Activated CD8-positive, alpha-beta memory T cell treated with anti-CD3 and anti-CD28 coated beads for 1 hour (primary cell): ENCODE measurements around the gene BARD1.
"Not testable (repeated sequence)": the region's sequence is repeated elsewhere in the genome, so short reads cannot be mapped to it uniquely, and the experiment has no call there.

Experiments used
- DNase-seq, 2 donors: peaks; one replicate each; pipeline ENCODE4 v3.0.0-alpha.2; 2020; ENCODE audit warnings: low read depth in 1 of 2; ENCODE audit errors: extremely low read depth in 1 of 2

The BARD1 gene

DNA sequence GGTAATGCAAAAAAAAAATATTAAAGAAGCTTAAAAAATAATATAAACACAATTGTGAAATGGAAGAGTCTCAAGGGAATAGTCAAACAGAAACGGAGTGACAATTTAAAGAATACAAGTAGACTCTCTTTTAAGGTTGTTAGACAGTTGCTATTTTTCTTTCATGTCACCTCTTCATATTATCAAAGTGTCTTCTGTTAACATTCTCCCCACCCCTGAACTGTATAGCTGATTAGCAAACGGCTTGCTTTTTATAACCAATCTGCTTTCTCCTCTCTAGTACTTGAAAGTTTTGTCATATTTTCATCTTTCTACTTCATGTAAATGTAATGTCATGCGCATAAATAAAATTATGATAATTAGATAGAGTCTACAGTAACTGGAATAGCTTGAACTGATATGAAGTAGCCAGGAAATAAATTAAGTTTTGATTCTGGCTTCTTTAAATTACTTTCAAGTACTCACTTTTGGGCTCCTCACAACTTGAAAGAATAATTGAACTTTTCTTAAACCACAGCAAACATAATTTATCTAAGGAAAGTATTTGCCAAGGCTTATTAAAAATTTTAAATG is 37.0 kb downstream of the BARD1 start:
- DNase-seq, result no peak

DNA sequence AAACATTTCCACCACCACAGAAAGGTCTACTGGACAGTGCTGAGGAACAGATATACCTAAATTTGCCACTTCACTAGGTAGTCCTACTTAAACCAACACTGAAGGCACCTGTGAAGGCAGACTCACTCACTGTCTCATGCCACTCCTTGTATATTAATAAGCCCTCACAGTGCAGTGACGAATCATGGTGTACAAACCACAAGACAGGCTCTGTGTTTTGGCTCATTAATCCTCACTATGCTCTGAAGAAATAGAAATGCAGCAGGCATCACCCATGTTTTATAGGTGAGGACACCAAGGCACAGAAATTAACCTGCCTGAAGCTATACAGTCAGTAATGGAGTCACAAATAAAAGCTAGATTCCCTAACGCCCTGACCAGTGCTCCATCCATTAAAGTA is 44.3 kb downstream of the BARD1 start:
- no peak for DNase-seq

DNA sequence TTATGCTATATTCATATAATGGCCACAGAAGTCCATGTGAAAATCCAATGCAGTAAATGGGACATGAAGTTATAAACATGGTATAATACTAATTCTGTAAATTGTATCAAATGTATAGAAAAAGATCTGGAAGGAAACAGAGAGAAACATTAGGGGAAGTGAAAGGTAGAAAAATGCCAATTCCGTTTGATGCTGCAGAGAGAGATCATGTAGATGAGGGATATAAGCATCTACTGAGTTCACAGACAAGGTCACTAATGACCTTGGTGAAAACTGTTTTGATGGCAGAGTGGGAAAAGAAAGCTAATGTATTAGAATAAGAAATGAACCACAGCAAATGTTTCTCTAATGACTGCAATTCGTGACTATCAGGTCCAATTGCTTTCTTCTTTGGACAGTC is 56.0 kb downstream of the BARD1 start:
- no peak for DNase-seq

DNA sequence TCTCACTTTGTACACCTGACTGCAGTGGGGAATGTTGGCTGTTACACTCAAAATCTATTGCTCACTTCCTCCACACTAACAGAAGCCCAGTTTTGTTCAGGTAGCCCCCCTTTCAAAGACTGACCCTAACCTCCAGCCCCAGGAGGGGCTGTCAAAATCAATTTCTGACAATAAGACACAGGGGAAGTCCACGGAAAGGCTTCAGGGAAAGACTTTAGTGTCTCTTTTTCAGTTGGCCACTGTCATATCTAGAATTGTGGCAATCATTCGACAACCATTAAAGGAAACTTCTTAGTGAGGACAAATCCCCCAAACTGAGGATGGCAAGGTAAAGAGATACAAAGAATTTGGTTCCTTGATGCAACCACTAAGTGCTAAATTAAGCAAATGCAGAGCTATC is 59.0 kb downstream of the BARD1 start:
- DNase-seq, result no peak

DNA sequence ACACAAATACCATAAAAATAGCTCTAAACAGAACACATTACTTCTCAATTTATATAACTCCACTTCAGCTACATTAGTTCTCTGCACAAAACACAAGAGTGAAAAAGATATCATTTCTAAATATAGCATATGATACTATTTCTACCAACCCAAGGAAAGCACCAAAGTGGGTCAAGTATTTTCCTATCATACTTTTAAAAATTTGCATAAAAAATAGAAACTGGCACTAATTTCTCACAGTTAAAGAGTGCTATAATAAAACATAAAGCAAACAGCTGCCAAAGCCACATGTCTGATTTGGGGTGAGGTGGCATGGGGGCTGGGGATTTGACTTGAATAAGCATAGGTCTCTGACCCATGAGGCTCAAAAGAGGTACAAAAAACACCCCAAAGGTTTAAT is 61.5 kb downstream of the BARD1 start:
- no peak for DNase-seq

DNA sequence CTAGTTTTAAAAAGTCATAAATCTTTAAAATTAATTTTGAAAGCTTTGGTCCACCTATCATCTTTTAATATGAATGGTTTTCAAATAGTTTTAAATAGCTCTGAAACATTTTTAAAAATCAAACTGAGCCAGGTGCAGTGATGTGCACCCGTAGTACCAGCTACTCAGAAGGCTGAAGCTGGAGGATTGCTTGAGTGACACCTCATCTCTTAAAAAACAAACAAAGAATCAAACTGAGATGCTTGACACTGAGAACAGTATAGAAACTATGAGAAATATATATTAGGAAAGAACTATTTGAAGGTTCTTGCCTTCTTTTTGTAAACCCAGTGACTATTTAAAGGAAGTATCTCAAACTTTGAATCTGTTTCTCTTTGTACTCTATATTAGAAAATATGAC is 67.4 kb downstream of the BARD1 start:
- DNase-seq, result no peak

DNA sequence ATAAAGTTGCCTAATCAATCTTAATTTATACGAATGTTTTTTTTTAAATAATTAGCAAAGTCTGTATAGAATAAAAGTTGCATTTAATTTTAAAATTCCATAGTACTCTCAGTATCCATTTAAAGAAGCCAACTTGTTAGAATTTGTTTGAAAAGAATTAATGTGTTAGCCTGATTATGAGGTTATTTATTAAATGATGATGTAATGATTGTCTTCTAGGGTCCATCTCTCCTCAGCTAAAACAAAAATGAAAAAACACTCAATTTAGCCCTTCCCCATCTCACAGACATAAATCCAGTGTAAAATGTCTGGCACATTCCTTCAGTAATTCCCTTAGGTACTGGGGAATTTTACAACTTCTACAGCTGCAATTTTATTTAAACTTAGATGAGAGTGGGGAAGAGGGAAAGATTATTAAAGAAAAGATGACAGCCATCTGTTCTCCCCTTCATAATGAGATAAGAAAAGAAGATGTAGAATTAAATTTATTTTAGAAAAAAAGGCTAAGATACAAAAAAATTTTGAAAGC is 68.6 kb downstream of the BARD1 start:
- DNase-seq, result no peak

DNA sequence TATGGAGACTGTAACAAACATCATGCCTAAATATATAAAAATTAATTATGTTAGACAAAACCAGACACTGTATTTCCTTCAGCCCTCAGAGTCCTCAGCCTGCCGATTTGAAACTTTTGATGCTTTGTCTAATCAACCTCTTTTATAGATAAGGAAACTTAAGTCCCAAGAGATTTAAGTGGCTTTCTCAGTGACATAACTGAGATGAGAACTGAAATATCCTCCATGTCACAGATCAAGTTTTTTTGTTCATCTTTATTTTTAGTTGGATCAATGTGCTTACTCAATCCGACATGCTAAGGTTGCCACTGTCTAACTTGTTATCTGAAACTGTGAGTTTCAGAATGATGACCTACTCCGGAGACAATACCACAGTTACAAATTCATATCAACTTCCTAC is 72.3 kb downstream of the BARD1 start:
- DNase-seq, result no peak

DNA sequence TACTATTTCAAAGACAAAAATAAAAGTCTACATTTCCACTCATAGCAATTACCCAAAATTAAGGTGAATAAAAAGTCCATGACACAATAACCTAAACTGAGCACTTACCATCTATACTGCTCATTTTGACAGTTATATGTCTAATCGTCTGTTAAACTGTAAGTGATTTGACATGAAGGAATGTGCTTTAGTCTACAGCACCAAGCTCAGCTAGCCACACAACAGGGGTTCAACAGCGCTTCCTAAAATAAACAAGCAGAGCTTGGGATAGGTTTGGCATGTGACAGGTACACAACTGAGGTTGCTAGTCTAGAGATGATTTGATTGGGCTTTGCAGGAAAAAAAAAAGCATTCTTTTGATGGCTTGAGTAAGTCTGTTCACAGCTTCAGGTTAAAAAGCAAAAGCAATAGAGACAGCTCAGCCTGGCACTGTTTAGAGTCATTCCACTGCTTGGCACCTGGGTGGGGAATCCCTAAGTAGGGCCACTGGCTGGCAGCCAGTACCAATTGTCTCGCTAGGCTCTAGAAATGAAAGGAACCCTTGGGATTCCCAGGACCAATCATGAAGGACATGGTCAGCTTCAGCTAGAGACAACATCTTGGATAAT is 78.6 kb downstream of the BARD1 start:
- DNase-seq, result no peak

DNA sequence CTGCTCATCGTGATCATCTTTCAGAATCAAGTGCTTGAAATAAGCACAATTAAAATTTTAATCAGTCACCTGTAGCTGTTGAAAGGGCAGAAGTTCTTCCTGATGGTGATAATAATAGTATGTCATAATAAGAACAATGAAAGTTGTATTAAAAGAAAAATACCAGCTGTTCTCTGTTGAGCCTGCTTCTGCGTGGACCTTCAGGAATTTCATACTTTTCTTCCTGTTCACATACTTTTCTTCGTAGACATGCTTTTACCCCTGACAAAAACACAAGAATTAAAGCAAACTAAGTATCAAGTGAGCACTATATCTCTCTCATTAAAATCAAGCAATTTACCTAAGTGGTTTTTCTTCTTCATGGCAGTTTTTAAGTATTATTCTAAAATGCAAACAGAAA is 79.2 kb downstream of the BARD1 start:
- DNase-seq, result no peak

DNA sequence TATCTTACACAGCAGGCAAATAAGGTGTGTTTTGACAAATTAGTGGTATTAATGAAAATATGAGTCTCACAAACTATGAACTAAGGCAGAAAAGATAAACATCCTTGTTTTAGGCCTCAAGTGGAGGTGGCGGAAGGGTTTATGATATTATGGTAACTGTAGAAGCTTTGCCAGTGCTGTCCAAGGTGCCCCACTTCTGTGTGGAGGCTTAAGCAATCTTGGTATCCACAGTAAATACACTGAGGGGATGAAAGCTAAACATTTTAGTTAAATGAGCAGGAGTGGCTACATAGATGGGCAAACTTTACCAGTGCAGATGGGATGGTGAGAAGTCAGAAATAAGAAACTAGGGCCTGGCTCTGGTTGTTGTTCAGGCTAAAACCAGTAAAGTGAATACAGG is 84.7 kb downstream of the BARD1 start:
- DNase-seq, result no peak

DNA sequence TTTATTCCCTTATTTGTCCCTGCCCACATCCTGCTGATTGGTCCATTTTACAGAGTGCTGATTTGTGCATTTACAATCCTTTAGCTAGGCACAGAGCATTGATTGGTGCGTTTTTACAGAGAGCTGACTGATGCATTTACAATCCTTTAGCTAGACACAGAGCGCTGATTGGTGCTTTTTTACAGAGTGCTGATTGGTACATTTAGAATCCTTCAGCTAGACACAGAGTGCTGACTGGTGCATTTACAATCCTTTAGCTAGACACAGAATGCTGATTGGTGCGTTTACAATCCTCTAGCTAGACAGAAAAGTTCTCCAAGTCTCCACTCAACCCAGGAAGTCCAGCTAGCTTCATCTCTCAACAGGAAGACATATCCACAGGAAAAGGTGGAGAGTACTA is 91.6 kb downstream of the BARD1 start:
- DNase-seq, result not testable (repeated sequence)

DNA sequence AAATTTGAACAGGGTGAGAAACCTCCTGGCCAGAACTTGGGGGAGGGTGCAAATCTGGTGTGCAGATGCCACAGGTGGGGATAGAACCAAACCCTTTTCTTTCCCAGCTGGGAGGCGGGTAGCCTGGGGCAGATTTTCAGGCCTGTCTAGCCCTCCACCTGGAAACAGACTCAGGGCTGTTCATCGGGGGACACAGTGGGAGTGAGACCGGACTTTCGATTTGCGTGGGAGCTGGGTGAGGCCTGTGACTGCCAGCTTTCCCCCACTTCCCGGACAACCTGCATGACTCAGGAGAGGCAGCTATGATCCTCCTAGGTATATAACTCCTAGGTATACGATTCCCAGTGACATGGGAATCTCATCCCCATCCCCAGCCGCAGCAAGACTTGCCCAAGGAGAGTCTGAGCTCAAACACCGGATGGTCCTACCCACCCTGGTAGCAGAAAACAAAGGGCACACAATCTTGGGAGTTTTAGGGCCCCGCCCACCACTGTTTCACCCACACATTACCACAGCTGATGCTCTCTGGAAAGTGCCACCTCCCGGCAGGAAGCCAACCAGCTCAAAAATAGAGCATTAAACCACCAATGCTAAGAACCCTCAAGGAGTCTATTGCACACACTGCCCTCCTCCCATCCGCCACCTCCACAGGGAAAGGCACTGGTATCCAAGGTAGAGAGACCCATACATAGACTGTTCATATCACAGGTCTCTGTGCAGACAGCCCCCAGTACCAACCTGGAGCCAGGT is 92.5 kb downstream of the BARD1 start:
- no peak for DNase-seq

DNA sequence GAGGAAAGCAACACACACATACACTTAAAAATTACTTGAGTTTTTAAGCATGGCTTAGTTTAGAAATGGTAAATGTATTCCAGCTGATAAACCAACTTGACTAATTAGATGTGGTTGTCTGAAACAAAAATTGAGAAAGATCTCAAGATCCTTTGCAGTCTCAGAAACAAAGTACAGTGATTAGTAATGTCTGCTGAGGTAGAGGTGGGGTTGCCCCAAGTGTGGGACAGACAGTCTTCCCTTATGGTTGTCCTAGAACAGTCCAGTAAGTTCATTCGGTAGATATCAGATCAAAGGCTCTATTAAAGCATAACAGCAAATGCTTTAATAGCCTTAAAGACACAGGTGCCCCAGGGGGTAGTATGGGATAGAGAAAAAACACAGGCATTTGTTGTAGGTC is 94.5 kb downstream of the BARD1 start:
- no peak for DNase-seq

DNA sequence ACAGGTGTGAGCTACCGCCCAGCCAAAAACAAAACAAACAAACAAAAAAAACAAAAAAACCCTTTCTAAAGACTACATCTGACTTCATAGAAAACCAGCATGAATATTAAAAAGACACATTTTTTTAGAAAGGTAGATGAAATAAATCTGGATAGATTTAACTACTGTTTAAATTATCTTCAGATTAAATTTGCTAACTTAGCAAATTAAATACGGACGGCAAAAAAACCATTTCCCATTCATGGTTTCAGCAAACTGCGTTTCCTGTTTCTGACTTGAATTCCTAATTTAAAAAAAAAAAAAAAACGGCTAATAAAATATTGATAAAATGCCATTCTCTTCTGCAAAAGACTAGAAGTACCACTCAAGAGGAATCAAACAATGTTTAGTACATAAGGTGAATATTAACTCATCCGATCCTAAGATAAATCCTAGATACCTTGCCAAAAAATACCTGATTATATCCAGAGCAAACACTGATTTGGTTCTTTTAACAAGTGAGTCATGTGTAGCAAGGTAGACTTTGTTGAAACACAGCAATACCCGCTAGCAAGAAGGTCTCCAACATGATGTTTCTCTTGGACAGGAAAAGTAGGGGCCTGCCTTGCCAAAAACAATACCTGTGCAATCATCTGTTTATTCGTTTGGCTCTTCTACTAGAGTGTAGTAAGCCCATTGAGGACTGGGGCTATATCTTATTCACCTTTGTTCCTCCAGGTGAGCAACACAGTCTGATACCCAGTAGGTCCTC is 96.2 kb downstream of the BARD1 start:
- no peak for DNase-seq

DNA sequence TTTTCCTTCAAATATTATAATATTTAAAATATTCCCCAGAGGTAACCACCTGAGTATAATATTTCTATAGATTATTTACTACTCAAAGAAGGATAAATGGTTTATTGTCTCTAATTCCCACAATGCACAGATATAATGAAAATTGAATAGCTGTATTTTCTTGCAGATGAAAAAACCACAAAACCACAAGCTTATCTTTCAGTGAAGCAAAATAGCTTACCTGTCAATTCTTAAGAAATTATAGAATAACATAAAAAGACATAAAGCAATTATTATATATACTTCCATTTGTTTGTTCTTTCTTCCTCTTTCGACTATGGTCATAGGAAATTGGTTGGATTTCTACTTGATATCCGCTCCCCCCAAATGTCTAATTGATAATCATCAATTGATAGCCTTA is 98.8 kb downstream of the BARD1 start:
- DNase-seq, result no peak

DNA sequence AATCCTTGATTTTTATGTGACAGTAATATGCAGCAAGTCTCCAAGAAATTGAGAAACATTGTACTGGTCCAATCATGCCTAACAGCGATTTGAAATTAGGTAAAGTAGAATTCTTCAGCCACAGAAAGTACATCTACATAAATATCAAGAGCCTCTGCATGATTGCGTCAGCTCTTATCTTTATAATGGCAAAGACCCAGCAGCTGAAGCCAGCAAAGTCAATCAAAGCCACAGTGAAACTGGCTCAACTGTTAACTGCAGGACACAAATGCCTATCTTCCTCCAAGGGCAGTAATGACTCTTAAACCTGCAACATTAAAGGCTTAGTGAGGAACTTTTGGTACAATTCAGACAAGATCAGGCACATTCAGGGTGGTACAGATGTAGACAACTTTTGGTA is 102.5 kb downstream of the BARD1 start:
- no peak for DNase-seq

DNA sequence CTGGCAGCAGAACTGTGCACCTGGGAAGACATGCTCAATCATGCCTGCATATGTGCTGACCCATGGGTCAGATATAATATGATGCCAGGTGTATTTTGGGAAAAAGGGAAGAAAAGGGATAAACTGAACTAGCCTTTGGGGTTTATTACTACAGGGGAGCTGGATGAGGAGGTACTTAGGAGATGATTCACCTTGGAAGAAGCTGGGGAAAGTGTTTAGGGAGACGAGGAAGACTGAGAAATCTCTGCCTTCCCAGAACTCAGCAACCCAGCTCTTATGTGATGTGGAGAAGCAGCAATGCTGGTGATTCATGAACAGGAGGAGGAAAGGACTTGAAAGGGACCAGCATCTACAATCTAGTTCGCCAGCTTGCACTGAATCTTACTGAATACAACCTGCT is 110.2 kb downstream of the BARD1 start:
- DNase-seq, result no peak

DNA sequence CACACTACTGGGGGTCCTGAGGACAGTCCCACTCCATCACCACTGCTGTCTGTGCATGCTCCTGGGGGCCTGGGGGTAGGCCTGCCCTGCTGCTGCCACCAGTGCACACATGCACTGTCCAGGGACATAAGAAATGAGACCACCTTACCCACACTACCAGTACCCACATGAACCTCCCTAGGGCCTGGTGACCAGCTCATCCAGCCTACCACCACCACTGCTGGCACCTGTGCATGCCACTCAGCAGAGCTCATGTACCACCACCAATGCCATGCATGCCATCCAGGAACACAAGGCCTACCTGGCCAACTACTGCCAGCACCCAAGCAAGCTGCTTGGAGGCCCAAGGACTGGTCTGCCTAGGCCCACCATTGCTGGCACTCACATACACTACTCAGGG is 112.8 kb downstream of the BARD1 start:
- DNase-seq, result no peak

DNA sequence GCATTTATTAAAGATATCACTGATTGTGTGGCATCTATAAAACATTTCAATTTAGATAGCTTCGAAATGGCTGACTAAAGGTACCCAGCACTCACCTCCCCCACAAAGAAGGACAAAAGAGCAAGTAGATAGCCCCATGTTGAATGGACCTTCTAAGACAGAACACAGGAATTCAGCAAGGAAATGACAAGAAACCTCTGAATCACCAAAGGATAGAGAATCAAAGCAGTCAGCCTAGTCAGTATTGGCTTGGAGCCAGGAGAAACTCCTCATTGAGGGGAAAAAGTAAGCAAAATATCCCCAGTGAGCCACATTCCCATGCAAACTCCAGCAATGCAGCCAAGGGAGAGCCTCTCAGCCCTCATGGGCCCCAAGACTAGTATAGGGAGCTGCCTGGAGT is 113.7 kb downstream of the BARD1 start:
- no peak for DNase-seq

DNA sequence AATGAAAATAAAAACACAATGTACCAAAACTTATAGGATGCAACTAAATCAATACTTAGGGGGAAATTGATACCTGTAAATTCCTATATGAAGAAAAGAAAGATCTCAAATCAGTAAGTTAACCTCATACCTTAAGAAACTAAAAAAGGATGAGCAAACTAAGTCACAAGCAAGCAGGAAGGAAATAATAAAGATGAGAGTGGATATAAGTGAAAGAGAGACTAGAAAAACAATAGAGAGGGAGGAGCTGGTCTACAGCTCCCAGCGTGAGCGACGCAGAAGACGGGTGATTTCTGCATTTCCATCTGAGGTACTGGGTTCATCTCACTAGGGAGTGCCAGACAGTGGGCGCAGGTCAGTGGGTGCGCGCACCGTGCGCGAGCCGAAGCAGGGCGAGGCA is 125.9 kb downstream of the BARD1 start:
- DNase-seq, result not testable (repeated sequence)

DNA sequence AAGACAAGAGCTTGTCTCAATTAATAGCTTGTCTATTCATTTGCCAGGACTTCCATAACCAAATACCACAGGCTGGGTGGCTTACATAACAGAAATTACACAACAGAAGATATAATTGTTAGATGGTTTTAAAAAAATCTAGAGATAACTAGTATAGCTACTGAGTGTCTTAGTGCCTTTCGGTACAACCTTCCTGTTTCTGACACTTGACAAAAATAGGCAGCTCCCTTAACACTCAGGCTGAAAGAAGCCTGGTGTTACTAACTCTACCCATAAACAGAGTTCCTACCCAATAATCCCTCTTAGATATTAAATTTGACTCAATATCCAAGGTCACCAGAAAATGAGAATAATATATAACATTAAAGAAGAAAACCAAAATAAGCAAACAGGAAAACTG is 129.7 kb downstream of the BARD1 start:
- no peak for DNase-seq
